Right kidney (tissue), 9 donors: ENCODE measurements around the gene PCYT1A.
"Not testable (repeated sequence)": the region's sequence is repeated elsewhere in the genome, so short reads cannot be mapped to it uniquely, and the experiment has no call there.

Source experiments
- DNase-seq: peaks from one replicate; pipeline ENCODE4 v3.0.0-alpha.2; 2016
- long read RNA-seq, 8 donors: transcript quantifications; one replicate each; lab custom pipeline, GENCODE V29; 2026

Gene PCYT1A
- long read RNA-seq, donor 1, transcript PCYT1A-213 (2 exons, 562 nt): major isoform, 5 of 8 reads
- long read RNA-seq, donor 1, partial matches to known transcripts: 0 of 8 reads
- long read RNA-seq, donor 1, other reads (novel, unspliced or antisense): 0 of 8 reads
- long read RNA-seq, donor 2, partial matches to known transcripts: 0 of 6 reads
- long read RNA-seq, donor 2, other reads (novel, unspliced or antisense): 0 of 6 reads
- long read RNA-seq, donor 3, partial matches to known transcripts: 0 of 5 reads
- long read RNA-seq, donor 3, other reads (novel, unspliced or antisense): 0 of 5 reads
- long read RNA-seq, donor 4, transcript PCYT1A-213 (2 exons, 562 nt): major isoform, 8 of 13 reads
- long read RNA-seq, donor 4, transcript PCYT1A-206 (9 exons, 1,482 nt): minor isoform, 5 of 13 reads
- long read RNA-seq, donor 4, partial matches to known transcripts: 0 of 13 reads
- long read RNA-seq, donor 4, other reads (novel, unspliced or antisense): 0 of 13 reads
- long read RNA-seq, donor 5, partial matches to known transcripts: 0 of 6 reads
- long read RNA-seq, donor 5, other reads (novel, unspliced or antisense): 0 of 6 reads
- long read RNA-seq, donor 6, transcript PCYT1A-206 (9 exons, 1,482 nt): major isoform, 5 of 9 reads
- long read RNA-seq, donor 6, partial matches to known transcripts: 0 of 9 reads
- long read RNA-seq, donor 6, other reads (novel, unspliced or antisense): 0 of 9 reads
- long read RNA-seq, donor 7, transcript PCYT1A-206 (9 exons, 1,482 nt): major isoform, 5 of 15 reads
- long read RNA-seq, donor 7, transcript PCYT1A-213 (2 exons, 562 nt): major isoform, 5 of 15 reads
- long read RNA-seq, donor 7, partial matches to known transcripts: 5 of 15 reads
- long read RNA-seq, donor 7, other reads (novel, unspliced or antisense): 0 of 15 reads
- long read RNA-seq, donor 8, transcript PCYT1A-206 (9 exons, 1,482 nt): major isoform, 7 of 9 reads
- long read RNA-seq, donor 8, partial matches to known transcripts: 0 of 9 reads
- long read RNA-seq, donor 8, other reads (novel, unspliced or antisense): 0 of 9 reads

DNA sequence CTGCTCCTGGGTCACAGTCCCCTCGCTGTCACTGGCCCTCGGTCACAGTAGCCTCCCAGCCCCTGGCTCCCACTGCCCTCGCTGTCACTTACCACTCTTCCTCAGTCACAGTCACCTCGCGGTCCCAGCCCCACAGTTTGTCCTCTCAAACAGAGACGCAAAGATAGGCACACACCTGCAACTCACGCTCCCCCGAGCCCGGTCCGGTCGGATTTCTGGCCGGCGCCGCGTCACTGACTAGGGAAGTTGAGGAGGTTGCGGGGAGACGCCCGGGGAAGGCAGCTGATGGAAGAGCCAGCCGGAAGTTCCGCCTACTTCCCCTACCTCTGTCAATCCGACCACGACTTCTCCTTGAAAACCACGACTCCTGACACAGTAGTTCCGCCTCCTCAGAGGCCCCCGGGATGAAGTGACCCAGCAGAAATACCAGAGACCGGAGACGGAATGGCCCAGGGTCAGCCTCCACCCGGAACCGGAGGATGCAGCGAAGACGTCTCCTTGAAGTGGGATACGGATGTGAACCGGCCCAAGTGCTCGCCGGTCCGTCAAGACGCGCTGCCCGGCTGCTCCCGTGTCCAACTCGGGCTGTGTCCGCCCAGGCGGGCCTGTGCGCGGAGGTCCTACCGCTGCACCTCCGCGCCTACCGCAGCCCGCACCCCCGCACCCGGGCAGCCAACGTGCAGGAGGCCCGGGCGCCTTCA lies at the start of gene PCYT1A:
Gene PCYT1A, minus strand, starts transcription at position 287 of the 701 bp plus-strand sequence. CDS start 17,195 bp downstream, outside the sequence.
- peak; percentile 96 for DNase-seq

- no peak for DNase-seq
Measured at GRCh38 chr3:196336319-196337145, 49.0 kb upstream of the PCYT1A start.

DNA sequence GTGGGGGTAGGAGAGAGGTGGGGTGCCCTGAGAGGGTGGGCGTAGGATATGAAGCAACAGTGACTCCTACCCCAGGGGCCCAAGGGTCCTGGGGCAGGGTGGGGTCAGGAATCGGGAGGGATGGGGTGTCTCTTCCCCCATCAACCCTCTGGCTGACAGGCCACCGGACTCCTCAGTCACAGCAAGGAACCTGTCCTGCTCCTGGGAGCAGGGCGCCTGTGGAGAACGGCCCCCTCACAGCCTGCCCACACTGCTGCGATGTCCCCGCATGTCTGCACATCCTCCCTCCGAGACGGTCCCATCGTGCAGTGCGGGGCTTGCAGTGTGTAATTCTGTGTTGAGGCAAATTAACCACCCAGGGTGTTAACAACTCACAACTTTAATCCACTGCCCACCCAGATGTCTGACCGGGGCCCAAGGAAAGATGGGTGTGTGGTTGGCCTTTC lies 48.0 kb upstream of the PCYT1A start:
- DNase-seq: no peak

DNA sequence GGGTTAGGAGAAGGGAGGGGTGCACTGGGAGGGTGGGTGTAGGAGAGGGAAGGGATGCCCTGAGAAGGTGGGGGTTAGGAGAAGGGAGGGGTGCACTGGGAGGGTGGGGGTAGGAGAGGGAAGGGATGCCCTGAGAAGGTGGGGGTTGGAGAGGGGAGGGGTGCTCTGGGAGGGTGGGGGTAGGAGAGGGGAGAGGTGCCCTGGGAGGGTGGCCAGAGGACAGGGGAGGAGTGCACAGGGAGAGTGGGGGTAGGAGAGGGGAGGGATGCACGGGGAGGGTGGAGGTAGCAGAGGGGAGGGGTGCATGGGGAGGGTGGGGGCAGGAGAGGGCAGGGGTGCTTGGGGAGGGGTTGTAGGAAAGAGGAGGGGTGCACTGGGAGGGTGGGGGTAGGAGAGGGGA lies 47.5 kb upstream of the PCYT1A start:
- no peak for DNase-seq

DNA sequence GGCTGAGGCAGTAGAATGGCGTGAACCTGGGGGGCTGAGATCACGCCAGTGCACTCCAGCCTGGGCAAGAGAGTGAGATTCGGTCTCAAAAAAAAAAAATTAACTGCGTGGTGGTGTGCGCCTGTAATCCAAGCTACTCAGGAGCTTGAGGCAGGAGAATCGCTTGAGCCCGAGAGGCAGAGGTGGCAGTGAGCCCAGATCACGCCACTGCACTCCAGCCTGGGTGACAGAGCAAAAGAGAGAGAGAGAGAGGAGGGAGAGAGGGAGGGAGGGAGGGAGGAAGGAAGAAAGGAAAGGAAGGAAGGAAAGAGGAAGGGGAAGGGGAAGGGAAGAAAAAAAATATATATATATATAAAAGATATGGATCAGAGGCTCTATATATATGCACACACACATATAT lies 44.6 kb upstream of the PCYT1A start:
- DNase-seq: no peak

DNA sequence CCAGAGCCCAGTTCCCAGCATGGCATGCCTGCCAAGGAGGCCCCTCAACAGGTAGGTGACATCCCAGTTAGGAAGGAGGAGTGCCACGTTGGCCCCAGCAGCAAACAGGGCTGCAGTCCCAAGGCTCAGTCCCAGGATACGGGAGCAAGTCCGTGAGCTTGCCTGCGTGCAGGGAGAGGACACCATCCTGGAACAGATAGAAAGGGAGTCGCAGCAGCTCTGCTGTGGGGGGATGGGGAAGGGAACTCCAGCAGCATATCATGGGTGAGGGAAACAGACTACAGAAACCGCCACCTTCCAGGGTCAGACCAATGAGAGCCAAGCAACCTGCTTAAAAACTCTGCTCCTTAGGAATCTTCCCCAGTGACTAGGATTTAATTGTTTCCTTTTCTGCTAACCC lies 39.9 kb upstream of the PCYT1A start:
- no peak for DNase-seq

GRCh38 chr3:196326936-196327335 lies 39.4 kb upstream of the PCYT1A start:
- no peak for DNase-seq

DNA sequence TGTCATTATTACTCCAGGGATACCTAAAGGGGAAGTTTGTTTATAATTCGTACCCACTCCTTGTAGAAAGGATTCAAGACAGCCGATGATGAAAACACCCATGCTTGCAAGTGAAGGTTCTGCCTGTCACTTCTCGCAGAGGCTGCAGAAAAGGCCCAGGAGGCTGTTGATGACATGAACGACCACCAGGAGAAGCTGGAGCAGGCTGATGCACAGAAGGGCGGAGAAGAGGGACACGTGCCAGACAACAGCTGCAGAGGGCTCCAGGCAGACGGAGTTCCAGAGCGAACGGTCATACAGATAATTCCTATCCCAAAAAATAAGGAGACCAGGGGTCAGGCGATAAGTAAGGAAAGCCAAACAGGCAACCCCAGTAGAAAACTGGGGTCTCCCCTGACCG lies 36.2 kb upstream of the PCYT1A start:
- DNase-seq: no peak

DNA sequence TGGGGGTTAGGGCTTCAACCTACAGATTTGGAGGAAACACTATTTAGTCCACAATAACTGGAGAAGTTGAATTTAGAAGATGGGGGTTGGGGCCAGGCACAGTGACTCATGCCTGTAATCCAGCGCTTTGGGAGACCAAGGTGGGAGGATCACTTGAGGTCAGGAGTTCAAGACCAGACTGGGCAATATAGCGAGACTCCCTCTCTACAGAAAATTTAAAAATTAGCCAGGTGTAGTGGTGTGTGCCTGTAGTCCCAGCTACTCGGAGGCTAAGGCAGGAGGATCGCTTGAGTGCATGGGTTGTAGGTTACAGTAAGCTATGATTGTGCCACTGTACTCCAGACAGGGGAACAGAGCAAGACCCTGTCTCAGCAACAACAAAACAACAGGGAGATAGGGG lies 35.5 kb upstream of the PCYT1A start:
- DNase-seq: no peak

DNA sequence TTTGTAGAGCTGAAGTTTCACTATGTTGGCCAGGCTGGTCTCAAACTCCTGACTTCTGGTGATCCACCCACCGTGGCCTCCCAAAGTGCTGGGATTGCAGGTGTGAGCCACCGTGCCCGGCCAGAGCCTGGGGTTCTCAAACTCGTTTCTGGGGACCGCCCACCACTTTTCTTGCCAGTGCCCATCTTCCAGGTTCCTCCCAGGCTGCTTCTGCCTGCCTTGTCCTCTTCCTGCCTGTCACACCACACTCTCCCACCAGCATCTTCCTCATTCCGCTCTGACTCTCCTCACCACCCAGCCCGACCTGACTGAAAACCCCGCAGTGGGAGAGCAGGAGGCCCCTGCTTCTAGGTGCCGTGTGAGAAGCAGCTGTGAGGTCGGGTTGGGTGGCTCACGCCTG lies 33.6 kb upstream of the PCYT1A start:
- no peak for DNase-seq

GRCh38 chr3:196320137-196320536 lies 32.6 kb upstream of the PCYT1A start:
- no peak for DNase-seq

- peak; percentile 97 for DNase-seq
Measured at GRCh38 chr3:196317687-196318467, 30.4 kb upstream of the PCYT1A start, which contains the start of gene DYNLT2B. Gene DYNLT2B, minus strand, starts transcription at chr3:196318240. Its CDS starts 88 bp downstream, at chr3:196318152.

DNA sequence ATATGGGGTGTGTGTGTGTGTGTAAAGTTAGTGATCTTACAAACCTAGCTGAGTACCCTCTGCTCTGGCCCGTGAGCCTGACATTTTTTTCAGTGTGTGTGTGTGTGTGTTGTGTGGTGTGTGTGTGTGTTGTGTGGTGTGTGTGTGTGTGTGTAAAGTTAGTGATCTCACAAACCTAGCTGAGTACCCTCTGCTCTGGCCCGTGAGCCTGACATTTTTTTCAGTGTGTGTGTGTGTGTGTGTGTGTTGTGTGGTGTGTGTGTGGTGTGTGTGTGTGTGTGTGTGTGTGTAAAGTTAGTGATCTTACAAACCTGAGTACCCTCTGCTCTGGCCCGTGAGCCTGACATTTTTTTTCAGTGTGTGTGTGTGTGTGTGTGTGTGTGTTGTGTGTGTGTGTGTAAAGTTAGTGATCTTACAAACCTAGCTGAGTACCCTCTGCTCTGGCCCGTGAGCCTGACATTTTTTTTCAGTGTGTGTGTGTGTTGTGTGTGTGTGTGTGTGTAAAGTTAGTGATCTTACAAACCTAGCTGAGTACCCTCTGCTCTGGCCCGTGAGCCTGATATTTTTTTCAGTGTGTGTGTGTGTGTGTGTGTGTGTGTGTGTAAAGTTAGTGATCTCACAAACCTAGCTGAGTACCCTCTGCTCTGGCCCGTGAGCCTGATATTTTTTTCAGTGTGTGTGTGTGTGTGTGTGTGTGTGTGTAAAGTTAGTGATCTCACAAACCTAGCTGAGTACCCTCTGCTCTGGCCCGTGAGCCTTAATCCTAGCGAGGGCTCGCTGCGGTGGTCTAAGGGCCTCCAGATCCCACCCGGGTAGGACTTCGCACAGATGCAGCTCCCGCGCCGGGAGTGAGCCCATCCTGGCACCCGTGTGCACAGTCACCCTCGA lies 29.5 kb upstream of the PCYT1A start:
- DNase-seq: not testable (repeated sequence)

DNA sequence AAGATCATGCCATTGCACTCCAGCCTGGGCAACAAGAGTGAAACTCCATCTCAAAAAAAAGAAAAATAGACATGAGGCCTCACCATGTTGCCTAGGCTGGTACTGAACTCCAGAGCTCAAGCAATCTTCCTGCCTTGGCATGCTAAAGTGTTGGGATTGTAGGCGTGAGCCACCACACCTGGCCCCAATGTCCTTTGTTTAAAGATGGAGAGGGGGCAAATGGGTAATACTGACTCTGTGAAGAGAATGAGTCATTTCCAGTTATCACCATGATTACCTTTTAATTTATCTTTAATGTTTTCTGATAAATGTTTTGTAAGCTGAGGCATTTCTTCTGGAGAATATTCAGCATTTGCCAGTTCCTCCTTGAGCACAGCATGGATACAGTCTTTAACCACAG lies 28.3 kb upstream of the PCYT1A start:
- no peak for DNase-seq

DNA sequence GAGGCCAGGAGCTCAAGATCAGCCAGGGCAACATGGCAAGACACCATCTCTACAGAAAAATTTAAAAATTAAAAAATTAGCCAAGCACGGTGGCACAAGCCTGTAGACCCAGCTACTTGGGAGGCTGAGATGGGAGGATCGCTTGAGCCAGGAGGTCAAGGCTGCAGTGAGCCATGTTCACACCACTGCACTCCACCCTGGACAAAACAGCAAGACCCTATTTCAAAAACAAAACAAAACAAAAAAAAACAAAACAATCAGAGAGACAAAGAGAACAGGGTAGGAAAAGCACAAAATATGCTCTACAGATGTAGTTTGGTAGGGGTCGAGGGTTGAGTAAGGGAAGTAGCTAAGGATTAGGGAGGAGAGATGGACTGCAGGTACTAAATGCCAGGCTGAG lies 27.1 kb upstream of the PCYT1A start:
- DNase-seq: no peak

DNA sequence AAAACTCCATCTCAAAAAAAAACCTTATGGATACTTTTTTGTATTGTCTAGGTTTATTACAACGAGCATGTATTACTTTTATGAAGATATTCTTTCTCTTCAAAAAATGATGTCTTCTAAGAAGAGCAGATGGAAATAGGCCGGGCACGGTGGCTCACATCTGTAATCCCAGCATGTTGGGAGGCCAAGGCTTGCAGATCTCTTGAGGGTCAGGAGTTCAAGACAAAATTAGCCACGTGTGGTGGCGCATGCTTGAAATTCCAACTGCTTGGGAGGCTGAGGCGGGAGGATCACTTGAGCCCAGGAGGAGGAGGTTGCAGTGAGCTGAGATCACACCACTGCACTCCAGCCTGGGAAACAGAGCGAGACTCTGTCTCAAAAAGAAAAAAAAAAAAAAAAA lies 26.6 kb upstream of the PCYT1A start:
- not testable (repeated sequence) for DNase-seq

GRCh38 chr3:196302960-196303359 lies 15.4 kb upstream of the PCYT1A start:
- DNase-seq: not testable (repeated sequence)

- not testable (repeated sequence) for DNase-seq
Measured at GRCh38 chr3:196302551-196302950, 15.0 kb upstream of the PCYT1A start.

DNA sequence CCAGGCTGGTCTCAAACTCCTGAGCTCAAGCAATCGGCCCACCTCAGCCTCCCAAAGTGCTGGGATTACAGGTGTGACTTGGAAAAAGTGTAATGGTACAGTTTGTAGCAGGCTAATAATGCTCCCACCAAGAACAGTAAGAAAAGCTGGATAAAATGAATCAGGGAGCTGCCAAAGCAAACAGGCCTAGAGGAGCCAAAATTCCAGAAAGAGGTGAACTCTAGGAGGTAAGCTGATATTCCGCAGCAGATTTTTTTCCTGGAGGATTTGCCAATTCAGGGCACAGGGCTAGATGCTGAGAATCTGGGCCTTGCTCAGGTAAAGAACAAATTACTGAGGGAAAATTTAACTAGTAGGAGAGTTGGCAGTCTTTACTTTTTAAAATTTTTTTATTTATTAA lies 11.0 kb upstream of the PCYT1A start:
- DNase-seq: no peak
